GM19043 (cell line): Measurements from ENCODE around the gene PPFIA1.

Experiments used
- ATAC-seq: cut with Tn5 transposase; IDR thresholded peaks from one replicate; pipeline ENCODE4 v1.9.1; 2021; ENCODE audit warnings: low read depth; ENCODE audit not compliant: unreplicated experiment

Gene PPFIA1

GRCh38 chr11:70351646-70352045, 81.2 kb downstream of the PPFIA1 start:
- no peak for ATAC-seq

GRCh38 chr11:70352100-70352499, 81.6 kb downstream of the PPFIA1 start:
- ATAC-seq, result no peak

GRCh38 chr11:70352601-70353000, 82.1 kb downstream of the PPFIA1 start:
- ATAC-seq, result no peak

GRCh38 chr11:70353329-70353728, 82.8 kb downstream of the PPFIA1 start:
- no peak for ATAC-seq

- no peak for ATAC-seq
Observed at GRCh38 chr11:70353900-70354568, 83.5 kb downstream of the PPFIA1 start.

GRCh38 chr11:70354629-70355028, 84.1 kb downstream of the PPFIA1 start:
- ATAC-seq, result no peak

- ATAC-seq, result no peak
Observed at GRCh38 chr11:70358753-70359152, 88.3 kb downstream of the PPFIA1 start.

GRCh38 chr11:70359451-70360205, 89.1 kb downstream of the PPFIA1 start:
- no peak for ATAC-seq

GRCh38 chr11:70360211-70360610, 89.7 kb downstream of the PPFIA1 start:
- ATAC-seq, result no peak

GRCh38 chr11:70364178-70364577, 93.7 kb downstream of the PPFIA1 start:
- no peak for ATAC-seq

- ATAC-seq, result no peak
Observed at GRCh38 chr11:70364745-70365543, 94.5 kb downstream of the PPFIA1 start.

- ATAC-seq, result no peak
Observed at GRCh38 chr11:70365544-70365927, 95.0 kb downstream of the PPFIA1 start.

- ATAC-seq, result no peak
Observed at GRCh38 chr11:70367071-70367470, 96.6 kb downstream of the PPFIA1 start.

- no peak for ATAC-seq
Observed at GRCh38 chr11:70368961-70369360, 98.5 kb downstream of the PPFIA1 start.

GRCh38 chr11:70371241-70371640, 100.8 kb downstream of the PPFIA1 start:
- ATAC-seq, result no peak

- ATAC-seq, result no peak
Observed at GRCh38 chr11:70372076-70372475, 101.6 kb downstream of the PPFIA1 start.

GRCh38 chr11:70376621-70377020, 106.1 kb downstream of the PPFIA1 start:
- ATAC-seq, result no peak

GRCh38 chr11:70377645-70378044, 107.2 kb downstream of the PPFIA1 start:
- ATAC-seq, result no peak

- no peak for ATAC-seq
Observed at GRCh38 chr11:70378506-70379134, 108.1 kb downstream of the PPFIA1 start.

- no peak for ATAC-seq
Observed at GRCh38 chr11:70381350-70381749, 110.9 kb downstream of the PPFIA1 start.
